Superior temporal gyrus (tissue), 1 donor: ENCODE data around the gene EPN2.
"Not testable (repeated sequence)": the region's sequence is repeated elsewhere in the genome, so short reads cannot be mapped to it uniquely, and the experiment has no call there.

Experiments used
- DNase-seq: peaks from one replicate; pipeline ENCODE4 v3.0.0-alpha.2; 2016; ENCODE audit errors: extremely low spot score

Gene EPN2

DNA sequence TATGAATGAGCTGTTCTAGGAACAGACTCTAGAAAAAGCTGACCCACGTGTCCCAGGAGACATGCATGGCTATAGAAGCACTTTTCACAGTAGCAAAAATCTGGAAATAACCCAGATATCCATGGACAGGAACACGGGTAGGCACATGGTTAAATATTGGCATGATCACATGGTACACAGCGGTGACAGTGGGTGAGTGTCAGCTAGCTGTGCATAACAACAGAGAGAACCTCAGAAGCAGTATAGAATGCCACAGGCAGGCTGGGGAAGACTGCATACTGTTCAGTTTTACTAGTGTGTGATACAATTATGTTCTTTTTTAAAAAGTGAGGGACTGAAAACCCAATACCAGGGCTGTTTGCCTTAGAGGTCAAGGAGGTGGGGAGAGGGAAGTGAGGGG lies 31.4 kb downstream of the EPN2 start:
- no peak for DNase-seq

DNA sequence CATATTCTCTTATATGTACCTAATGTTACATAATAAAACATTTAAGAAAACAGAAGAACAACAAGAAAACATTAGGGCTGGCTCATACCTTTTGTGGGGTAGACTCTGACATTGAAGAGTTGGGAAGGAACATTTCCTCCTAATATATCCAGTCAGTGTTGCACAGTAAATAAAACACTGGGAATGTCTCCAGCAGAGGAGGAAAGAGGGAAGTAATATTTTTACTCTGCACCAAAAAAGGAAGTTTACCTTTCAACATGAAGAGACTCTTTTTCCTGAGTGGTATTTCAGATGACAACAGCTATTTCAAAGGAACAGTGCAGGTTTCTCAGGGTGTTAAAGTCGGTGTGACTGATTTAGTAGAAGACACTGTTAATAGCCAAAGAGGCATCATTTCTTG lies 31.9 kb downstream of the EPN2 start:
- no peak for DNase-seq

DNA sequence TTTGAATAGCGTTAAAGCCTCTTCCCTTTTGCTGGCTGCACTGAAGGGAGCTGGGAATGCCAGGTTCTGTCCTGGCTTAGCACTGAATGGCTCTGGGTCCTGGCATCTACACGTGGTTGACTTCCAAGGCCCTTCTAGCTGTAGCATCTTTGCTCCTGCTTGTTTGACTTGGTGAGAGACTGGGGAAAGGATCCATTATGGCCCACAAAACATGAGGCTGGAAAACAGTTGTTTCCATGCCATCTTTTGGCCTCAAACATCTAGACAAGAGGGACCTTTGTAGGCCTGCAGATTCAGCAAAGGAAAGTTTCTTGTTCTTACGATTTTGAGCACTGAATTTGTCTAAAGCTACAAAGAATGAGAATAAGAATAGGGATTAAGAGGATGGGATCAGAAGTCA lies 32.5 kb downstream of the EPN2 start:
- no peak for DNase-seq

DNA sequence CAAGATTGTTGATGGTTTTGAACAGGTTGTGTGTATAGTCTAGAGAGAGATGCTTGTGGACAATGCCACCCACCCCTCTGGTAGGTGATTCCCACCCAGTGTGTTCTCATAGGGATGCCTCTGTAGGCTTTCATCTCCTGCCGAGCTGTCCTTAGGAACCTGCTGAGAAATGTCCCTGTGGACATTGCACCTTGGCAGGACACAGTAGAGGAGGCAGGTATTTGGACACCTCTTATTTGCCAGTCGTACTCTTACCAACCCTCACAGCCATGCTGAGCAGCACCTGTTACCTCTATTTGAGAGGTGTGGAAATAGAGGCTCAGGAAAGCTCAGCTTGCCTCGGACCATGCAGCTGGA lies 33.2 kb downstream of the EPN2 start:
- no peak for DNase-seq

DNA sequence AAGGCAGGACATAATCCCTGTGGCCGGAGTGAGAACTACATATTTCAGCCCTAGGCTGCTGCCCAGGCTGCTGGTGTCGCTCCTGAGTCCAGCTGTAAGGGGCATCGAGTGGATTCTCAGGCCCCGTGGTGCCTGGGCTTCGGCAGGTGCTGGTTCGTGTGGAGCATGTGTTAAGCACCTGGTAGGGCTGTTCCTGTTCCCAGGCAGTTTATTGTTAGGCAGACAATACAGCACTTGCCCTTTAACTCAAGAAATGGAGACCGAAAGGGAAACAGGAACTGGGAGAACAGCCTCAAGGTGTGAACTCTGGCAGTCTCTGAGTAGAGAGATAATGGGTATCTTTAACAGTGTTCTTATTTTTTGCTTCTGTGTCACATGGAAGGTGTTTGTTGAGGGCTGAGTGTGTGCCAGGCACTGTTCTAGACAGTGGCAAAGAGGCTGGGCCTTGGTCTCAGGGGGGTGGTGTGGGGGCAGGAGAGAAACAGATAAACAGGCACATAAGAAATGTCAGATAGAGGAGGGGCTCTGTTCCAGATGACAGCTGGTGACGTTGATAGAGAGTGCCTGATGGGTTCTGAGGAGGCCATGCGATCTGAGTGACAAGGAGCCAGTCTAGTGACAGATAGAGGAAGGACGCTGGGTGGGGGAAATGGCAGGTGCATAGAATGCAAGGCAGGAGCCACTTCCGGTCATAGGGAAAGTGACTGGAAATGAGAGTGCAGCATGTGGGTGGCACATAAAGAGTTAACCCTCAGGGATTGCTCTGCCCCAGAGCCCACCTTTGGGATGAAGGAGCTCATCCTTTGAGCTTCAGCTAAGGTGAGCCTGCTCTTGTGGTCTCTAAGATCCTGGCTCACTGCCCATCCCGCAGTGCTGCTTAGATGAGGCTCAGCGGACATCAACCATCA lies 33.8 kb downstream of the EPN2 start:
- DNase-seq: no peak

DNA sequence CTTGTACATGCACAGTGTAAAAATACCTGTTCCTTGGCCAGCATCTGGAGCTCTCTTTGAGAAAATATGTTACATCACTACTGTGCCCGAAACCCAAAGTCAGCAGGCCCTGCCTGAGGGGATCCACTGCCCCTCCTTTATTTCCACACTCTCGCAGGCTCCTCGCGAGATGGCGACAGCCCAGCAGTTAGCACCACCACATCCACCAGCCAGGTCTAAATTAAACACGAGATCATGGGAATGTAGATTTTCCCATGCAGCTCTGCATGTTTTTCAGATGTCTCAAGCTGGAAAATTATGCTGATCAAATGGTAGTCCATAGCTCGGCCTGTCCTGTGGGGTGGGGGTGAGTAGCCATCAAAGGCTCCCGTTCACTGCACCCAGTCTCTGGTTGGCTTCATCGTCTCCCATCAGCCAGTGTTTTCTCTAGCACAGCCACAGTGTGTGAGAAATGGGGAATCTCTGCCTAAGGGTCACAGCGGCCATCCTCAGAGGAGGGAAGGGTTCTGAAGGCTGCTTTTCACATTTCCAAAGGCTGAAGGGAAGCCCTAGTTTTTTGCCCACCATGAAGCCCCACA lies 34.7 kb downstream of the EPN2 start:
- peak; percentile 72 for DNase-seq

DNA sequence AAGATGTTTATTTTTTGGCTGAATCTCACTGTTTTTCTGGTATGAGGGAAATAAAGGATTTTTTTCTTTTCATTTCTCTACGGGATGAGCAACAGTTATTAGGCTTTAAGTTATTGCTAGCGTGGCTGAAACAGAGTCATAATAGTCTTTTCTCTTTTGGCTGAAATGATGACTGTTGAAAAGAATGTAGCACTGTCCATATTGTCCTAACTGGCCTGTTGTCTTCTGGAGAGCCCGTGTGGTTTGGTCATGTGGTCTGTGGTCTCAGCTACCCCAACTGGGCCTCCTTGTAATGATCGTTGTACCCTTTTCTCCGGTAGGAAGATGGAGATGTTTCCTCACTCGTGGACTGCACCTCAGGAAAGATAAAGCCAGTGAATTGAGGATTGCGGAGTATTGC lies 36.6 kb downstream of the EPN2 start:
- DNase-seq: peak; percentile 61

DNA sequence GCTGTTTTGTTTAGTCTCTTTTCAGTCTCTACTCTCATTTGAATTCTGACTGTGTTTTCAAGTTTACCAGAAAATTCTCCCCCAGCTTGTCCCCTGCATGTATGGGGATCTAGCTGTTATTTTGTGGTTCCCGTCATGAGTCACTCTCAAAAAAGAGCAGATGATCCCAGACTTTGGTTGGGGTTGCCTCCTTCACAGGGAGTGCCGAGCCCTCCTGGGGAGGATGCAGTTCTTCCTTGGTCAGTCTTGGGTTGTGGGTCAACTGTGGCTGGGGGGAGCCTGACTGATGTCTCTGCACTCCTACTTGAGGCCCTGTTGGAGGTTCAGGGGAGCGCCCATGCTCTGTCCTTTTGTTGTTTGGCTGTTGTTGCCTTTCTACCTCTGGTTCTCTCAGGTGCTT lies 37.7 kb downstream of the EPN2 start:
- DNase-seq: no peak

DNA sequence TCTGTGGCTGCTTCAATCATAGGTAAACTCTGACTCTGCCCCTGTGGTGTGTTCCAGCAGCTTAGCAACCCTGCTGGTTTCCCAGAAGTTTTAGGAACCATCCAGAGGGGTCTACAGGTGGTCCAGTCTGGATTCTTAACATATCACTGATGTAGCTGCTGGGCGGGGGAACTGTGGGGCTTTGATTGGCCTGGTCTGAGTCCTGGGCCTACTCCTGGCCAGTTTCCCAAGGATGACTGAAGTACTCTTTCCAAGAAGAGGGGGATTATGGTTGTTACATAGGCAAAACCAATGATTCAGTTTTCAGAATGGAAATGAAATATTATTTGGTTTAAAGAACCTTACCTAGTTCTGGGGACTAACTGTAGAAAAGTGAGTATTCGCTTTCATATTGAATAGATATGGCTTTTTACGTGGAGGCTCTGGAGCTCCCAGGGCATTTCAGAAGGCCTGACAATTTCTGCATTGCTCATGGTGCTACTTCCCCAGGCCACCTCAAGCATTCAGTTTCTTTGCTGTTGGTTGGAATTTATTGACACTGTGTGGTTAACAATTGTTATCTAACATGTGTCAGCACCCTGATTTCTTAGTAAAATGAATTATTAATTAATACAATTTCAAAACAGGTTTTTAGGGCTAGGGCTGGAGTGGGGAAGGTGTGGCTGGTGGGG lies 38.4 kb downstream of the EPN2 start:
- DNase-seq: no peak

DNA sequence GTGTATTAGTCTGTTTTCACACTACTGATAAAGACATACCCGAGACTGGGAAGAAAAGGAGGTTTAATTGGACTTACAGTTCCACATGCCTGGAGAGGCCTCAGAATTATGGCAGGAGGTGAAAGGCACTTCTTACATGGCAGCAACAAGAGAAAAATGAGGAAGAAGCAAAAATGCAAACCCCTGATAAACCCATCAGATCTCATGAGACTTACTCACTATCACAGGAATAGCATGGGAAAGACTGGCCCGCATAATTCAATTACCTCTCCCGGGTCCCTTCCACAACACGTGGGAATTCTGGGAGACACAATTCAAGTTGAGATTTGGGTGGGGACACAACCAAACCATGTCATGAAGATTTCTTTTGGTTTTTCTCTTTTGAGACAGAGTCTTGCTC lies 41.1 kb downstream of the EPN2 start:
- not testable (repeated sequence) for DNase-seq

DNA sequence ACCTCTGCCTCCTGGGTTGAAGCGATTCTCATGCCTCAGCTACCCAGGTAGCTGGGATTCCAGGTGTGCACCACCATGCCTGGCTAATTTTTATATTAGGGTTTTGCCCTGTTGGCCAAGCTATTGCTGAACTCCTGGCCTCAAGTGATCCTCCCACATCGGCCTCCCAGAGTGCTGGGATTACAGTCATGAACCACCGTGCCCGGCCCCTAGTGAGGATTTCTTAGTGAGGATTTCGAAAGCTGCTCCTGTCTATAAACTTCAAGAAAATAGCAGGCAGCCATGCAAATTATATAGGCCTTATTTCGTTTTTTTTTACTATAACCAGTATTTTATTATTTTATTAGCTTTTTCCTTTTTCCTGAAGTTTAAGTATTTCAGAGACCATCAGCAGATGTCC lies 41.6 kb downstream of the EPN2 start:
- DNase-seq: no peak

DNA sequence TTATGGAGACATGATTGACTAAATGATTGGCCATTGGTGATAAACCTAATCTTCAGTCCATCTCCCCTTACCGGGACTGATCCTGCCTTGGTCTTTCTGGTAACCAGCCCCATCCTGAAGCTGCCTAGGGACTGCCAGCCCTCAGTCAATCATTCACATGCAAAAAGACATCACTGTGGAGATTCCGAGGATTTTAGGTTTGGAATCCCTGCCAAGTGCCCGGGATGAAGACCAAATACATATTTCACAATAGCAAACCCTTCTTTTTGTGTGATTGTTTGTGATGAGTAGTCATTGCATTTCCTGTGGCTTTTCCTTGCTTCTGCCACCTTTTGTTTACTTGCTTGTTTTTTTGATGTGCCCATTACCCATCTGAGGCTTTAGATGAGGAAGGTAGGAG lies 44.0 kb downstream of the EPN2 start:
- DNase-seq: no peak

DNA sequence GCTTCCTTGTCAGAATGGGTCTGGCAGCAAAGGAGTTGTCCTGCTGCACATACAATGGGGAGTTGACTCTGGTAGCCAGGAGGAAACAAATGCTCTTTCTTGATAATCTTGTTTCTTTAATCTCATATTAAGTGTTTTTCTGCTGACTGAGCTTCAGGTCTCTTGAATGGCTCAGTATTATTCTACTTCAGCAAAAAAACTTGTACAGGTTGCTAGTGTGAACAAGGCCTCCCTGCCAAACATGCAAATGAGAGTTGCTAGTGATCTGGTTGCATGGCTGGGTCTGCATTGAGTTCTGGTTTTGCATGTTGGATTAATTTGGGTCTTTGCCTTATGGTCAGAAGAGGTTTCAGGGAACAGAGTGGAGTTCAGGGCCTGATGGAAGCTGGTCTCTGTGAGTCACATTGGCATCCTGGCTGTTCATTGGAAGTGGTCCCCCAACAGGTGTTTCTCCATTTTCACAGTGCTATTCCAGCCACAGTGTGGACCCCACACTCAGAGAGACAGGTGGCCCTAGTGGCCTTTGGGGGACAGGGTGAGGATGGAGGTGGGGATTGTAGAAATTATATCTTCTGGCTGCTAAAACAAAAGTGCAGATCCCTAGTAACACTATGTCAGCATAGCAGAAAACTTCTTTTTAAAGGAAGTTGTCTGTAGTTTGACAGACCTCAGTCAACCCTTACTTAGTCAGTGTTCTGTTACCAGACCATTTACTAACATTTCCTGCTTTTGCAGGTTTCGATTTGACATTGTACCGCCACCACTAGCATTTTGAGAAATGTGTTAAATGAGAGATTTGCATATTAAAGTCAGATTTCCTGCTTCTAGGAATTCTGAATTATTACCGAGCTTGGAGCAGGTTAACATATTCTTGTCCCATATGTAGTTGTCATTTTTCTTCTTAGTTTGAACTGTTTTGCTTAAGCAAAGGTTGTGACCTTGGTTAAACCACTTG lies 47.1 kb downstream of the EPN2 start:
- no peak for DNase-seq

DNA sequence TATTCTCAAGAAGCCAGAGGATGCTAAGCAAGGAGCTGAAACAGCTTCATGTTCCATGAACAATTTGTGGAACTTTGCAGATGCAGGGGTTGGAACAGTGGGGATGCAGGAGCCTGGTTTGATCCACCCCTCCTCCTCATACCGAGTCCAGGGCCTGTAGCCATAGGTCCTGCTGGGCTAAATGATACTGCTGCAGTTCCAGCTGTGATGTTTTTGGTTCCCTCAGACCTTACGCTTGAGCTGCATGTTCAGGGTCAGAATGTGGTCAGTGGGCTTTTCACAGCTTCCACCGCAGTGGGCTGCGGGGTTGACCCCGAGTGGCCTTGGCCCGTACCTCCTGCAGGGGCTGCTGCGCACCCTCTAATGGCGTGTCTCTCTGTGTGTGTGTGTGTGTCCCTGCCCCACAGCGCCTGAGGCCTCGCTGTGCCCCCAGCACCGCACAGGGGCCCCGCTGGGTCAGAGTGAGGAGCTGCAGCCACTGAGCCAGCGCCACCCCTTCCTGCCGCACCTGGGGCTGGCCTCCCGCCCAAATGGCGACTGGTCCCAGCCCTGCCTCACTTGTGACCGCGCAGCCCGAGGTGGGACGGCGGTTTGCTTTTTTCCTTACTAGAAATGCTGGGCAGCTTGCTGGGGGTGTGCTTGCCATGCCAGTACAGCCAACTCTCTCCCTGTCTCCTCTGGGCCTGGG lies 48.2 kb downstream of the EPN2 start:
- DNase-seq: no peak

DNA sequence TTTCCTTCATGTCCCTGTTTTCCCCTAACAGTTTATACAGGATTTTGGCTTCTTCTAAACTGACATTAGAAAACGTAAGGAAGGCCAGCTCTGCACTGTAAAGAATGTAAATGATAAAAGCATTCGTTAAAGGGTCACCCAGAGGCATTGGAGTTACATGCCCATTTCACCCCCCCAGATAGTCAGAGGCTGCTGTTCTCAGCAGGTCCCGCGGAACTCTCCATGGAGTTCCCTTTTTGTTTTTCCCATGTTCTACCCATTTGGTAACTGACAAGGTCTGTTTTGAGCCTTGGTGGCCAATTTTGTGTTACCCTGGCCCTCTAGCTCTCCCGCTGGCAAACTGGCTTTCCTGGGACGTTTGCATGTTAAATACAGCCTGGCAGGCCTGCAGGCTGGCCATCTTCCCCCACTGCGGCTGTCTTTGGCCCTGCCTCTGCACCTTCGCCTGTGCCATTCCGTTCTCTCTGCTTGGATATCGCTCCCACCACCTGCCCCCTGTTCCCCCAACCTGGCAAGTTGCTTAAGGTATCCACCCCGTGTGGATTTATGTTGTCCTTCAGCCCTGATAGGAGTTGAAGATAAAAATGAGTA lies 49.7 kb downstream of the EPN2 start:
- DNase-seq: peak; percentile 56

DNA sequence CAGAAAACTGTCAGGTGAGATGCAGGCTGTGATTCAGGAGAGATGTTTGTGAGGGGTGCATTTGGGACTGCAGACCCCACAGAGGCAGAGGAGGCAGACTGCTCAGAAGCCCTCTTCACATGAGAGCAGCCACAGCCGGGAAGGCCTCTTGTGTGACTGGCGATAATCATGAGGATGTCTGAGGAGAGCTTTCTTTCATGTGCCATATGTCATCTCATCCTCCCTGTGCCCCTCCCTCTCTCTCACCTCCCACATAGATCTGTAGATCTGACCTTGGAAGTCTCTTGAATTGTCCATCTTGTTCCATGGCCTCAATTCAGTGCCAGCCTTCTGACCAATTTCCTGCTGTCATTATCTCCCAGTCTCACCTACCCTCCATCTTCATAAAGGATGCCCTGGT lies 50.5 kb downstream of the EPN2 start:
- no peak for DNase-seq

DNA sequence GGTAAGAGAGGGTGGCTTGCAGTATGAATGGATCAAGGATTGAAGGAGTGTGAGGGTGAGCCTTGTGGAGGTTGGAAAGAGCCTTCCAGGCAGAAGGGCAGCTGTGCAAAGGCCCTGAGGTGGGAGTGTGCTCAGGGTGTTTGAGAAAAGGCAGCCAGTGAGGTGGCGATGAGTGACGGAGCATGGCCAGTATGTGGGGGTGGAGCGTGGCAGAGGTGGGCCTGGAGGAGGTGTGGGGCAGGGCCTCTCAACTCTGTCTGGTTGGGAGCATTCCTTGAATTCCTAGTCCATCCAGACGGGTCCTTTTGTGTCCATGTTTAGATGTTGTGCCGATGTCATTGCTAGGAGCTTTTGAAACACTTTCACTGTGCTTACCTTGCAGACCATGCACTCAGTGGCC lies 51.3 kb downstream of the EPN2 start:
- DNase-seq: no peak

DNA sequence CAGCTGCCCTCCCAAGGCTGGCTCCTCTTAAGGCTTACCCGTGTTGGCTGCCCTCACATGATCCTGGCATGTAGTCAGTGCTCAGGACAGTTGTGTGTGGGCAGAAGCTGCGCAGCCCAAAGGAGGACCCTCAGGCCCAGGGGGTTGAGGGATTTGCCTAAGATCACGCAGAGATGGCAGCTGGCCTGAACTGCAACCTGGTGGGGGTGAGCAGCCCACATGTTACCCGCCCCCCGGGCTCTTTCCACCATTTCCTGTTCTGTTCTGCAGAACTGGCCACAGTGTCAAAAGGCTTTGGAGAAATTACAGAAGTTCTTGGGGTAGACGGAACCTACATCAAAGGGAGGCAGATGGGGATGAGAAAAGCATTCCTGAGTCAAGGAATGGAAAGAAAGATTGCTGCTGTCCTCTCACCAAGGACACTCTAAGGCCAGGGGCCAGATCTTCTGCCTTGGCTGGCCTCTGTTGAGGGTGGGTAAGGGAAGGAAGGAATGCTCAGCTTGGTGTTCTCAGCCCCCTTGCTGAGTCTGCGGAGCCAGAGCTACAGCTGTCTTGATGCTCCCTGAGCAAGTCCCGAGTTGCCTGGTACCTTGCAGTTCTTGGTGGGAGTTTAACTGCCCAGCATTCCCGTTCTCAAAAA lies 53.0 kb downstream of the EPN2 start:
- no peak for DNase-seq

DNA sequence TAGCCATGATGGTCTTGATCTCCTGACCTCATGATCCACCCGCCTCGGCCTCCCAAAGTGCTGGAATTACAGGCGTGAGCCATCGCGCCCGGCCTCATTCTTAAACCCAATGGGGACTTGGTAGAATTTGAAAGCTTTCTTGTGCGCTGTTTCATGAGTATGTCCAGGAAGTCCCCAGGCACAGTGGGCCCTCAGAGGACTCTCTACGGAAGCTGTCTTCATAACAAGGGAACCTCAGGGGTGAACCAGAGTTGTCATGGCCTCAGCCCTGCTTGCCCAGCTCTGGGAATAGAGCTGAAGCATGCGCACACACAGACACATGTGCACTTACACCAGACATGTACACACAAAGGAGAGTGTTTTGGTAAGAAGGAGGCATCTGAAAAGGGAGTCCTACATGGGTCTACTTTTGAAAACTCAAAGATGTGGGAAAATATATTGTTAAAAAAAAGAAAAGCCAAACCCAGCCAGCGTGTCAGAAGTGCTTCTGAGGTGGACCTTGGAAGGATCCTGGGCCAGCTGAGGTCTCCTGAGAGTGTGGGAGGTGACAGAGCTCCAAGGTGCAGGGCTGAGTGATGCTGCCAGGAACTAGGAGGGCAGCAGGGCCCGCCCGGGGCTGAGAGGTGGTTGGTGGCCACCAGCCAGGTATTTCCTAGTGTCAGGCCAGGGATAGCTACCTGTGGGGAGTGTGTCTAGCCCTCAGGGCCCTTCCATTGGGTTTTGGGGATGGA lies 54.6 kb downstream of the EPN2 start:
- DNase-seq: no peak

DNA sequence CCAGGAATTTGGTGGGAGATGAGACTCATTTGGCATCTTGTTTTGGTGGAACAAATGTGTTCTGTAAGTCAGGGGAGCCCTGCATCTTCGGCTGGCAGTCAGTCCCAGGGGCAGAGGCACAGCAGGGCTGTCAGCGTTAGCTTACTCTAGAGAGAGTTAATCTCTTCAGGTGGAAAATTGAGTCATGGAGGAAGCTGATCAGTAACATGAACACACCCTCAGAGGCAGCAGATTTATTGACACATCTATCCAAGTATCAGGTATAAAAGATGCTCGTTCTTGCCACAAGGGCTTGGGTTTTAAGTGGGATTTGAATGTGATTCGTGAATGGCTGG lies 55.2 kb downstream of the EPN2 start:
- DNase-seq: no peak
